Left renal cortex interstitium (tissue), 4 donors: Measurements from ENCODE around the gene EIF2AK3. TPM values are rescaled to one million over a fixed set of nuclear protein-coding genes. Genes with fewer than 3 reads are reported as not detected.
"Not testable (repeated sequence)": the region's sequence is repeated elsewhere in the genome, so short reads cannot be mapped to it uniquely, and the experiment has no call there.

Experiments used
- DNase-seq, 4 donors: peaks; one replicate each; pipeline ENCODE4 v3.0.0-alpha.2; 2013; ENCODE audit warnings: low read depth in 4 of 4, low spot score in 2 of 4, missing footprints in 1 of 4
- polyA plus RNA-seq, 4 donors: library from polyadenylated mRNA; unstranded; fragments of 120-200 nt; gene quantifications; one replicate each; pipeline ENCODE4 v1.2.1, GENCODE V29; 2013; ENCODE audit not compliant: insufficient read length in 4 of 4

EIF2AK3 gene
- 10 to 100 TPM; 22.9 to 28.2 (median 26.0) TPM for polyA plus RNA-seq

GRCh38 chr2:88627055-88627855 is at the start of gene EIF2AK3:
Gene EIF2AK3 (minus strand): TSS chr2:88627464. CDS start chr2:88627274, 190 bp downstream.
- peak in 3 of 4 donors; percentile 100 for DNase-seq

GRCh38 chr2:88673363-88673762 is 46.1 kb upstream of the EIF2AK3 start:
- DNase-seq = no peak

- DNase-seq = peak in 1 of 4 donors; percentile 25
These were observed 44.6 kb upstream of the EIF2AK3 start for GRCh38 chr2:88671786-88672427.

DNA sequence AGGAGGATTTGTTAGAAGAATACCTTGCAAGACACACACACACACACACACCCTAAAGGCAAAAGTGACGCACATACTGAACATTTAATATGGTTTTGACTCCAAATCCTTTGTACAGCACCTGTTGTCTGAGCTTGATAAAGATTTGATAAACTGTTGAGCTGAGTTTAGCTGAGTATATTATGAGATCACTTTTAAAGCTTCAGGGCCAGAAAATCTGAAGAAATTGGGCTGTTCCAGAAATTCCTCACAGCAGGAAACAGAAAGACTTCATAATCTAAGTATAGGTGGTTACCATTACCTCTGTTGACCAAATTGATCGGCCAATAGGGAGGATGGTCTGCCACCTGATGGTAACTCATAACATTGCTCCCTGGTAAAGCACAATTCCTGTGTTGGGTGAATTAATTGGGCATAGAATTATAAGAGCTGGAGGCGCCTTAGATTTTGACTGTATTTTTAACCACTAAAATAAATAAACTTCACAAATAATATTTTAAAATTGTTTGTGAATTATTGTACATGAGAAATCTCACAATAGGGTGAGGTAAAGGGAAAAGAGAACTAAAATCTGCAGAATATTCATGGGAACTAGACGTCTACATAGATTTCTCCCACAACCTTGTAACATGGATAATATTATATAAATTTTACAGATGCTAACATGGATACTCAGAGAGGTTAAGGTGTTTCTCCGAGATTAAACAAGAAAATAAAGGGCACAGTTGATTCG is 42.4 kb upstream of the EIF2AK3 start:
- DNase-seq = no peak

DNA sequence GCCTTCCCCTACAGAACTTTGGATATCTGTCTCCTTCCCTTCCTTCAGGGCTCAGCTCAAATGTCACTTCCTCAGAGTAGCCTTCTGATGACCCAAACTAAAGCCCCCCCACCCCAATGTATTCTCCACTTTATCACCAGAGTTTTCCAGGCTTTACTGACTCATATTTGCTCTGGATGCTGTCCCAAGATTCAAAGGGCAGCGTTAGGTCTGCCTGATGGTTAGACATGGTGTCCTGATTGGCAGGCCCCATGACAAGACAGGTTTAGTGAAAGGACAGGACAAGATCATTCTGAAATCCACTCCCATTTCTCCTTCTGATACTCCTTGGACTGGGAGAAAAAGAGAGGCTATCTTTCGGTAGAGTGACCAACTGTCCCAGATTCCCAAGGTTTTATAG is 41.6 kb upstream of the EIF2AK3 start:
- no peak for DNase-seq

DNA sequence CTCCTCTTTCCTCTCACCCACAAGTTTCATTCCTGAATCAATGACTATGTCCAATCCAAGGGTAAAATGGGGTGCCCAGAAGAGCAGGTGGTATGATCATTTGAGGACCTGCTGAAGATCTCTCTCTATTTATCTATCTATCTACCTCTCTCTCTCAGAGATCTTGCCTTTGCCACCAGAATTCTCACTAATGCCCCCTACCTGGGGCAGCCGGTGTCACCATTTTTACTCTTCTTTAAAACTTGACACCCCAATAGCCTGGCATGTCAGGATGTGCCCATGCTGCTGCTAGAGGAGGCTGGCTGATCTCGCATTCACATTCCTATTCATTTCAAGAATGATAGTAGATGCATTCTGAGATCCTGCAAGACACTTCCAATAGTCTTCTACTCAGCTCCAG is 40.0 kb upstream of the EIF2AK3 start:
- DNase-seq = no peak

DNA sequence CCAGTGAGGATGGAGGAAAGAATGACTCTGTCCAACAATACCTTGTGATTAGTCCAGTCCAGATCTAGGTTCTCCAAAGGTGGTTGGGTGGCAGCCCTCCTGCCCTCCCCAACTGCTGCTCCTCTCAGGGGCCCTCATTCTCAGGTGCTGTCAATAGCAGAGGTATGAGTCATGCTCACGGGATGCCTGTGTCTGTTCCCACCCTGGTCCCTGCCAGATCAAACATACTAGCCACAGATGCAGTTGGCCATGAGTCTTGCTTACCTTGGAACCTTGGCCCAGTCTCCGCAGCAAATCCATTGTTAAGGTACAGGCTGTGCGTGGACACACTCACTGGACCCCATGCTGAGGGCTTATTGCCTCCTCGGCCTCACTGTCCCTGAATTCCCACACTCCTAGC is 39.3 kb upstream of the EIF2AK3 start:
- DNase-seq = no peak

GRCh38 chr2:88660622-88661021 is 33.4 kb upstream of the EIF2AK3 start:
- DNase-seq = no peak

DNA sequence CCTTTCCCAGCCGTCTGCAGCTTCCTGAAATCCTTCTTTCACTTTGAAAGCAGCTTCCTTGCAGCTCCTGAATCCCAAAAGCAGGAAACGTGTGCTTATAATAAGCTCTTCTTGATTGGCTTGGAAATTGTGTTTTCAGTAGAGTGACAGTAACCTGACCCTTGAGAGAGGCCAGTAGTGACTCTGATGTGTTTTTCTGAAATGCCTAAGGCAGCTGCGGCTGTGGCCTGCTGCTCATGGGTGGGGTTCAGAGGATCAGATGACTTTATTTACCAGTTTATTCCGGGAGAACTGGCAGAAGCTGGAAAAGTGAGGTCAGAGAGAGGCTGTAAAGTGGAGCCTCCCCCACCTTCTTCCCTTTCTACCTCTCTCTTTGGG is 32.3 kb upstream of the EIF2AK3 start:
- DNase-seq = no peak

DNA sequence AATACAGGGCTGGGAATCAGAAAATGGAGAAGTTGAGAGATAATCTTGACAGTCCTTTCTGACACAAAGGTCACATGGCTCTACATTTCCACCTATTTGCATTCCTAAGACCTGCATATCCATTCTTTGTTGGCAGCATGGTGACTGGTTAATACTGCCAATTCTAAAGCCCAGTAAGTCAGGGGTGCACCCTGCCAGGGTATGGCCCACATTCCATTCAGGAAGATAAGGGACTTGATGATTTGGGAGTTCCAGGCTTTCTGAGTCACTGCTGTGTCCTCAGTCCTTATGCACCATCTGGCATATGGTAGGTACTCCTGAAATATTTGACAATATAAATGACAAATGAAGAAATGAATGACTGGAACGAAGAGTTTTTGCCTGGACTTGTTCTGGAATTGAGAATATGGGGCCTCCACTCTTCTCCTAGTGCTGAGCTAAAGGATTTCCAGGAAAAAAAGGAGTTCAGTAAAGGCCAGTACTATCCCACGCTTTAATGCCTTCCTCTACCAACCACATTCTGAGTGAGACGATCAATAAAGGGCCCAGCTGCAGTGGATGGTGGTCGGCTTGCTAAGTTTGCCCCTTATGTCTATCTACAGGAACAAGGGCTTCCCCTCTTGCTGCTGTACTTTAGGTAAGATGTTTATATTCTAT is 31.7 kb upstream of the EIF2AK3 start:
- no peak for DNase-seq

DNA sequence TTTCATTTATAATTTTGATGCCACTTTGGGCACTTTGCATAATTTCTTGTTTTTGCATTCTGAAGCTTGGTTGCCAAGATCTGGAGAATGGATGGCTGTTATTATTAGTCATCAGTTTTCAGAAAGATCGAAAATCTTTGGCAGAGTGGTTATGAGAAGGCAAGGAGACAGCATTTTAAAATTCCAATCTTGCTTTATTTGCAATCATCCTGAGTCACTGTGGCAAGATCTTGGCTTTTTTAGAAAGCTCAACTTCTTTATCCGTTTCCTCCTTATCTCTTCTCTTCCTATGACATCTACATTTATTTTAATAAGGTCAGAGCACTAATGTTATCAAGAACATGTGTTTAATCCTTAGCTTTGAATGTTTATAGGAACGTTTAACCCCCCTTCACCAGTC is 31.1 kb upstream of the EIF2AK3 start:
- DNase-seq = no peak

- DNase-seq = no peak
These were observed 29.9 kb upstream of the EIF2AK3 start for GRCh38 chr2:88657131-88657530.

- DNase-seq = no peak
These were observed 29.4 kb upstream of the EIF2AK3 start for GRCh38 chr2:88656690-88657089.

GRCh38 chr2:88654714-88655113 is 27.4 kb upstream of the EIF2AK3 start:
- no peak for DNase-seq

DNA sequence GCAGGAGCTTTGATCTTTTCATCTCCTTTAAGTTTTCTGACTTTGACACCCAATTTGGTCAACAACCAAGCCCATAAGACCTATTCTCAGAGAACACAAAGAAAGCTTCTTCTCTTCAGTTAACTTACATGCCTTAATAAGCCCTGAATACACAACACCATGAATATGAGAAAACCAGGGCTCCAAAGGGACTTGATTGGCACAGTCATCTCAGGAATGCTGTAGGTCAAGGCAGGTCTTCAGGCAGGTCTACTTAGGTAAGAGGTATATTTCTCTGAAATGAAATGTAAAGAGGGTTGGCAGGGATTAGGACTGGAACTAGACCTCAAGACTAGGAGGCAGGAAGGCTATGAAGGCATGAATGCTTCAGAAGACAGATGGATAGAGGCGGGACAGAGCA is 24.4 kb upstream of the EIF2AK3 start:
- no peak for DNase-seq

- DNase-seq = not testable (repeated sequence)
These were observed 18.1 kb upstream of the EIF2AK3 start for GRCh38 chr2:88645291-88645882.

DNA sequence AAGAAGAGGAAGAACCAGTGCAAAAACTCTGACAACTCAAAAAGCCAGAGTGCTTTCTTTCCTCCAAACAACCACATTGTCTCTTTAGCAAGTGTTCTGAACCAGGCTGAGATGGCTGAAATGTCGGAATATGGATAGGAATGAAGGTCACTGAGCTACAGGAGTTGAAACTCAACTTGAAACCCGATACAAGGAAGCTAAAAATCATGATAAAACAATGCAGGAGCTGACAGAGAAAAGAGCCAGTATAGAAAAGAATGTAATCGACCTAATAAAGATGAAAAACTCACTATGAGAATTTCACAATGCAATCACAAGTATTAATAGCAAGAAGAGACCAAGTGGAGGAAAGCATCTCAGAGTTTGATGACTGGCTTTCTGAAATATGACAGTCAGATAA is 15.0 kb upstream of the EIF2AK3 start:
- no peak for DNase-seq

DNA sequence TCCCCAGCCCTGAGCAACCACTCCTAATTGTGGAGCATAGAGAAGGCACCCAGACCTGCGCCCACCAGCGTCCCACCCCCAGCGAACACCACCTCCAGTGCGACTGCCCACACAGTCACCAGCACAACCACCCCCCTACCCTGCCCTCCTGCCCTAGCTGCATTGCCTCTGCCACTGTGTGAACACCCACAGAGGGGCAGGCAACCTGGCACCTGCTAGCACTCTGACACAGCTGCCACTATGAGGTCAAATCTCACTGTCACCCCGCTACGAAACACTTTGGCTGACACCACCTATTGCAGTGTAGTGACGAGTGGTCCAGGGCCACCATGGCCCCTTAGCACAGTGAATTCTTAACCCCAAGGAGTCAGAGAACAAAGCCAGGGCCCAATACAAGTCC is 14.1 kb upstream of the EIF2AK3 start:
- no peak for DNase-seq

GRCh38 chr2:88639865-88640264 is 12.6 kb upstream of the EIF2AK3 start:
- no peak for DNase-seq

GRCh38 chr2:88638743-88639142 is 11.5 kb upstream of the EIF2AK3 start:
- no peak for DNase-seq
